Measurements from ENCODE around the gene SAP130. TPM values are rescaled to one million over a fixed set of nuclear protein-coding genes. Genes with fewer than 3 reads are reported as not detected.

SAP130 gene
- total and polyA plus RNA-seq, 8 donors, result 19.1 to 27.7 (median 24.1) TPM

- DNase-seq (no peak), ATAC-seq (no peak)
- no peaks in the 10 kb centered on the region for H3K4me1 ChIP-seq
- TF ChIP-seq CTCF (IDR thresholded peaks at IDR 0.05), result no peak
- no peaks in the 10 kb centered on the region for H3K27me3 ChIP-seq
- peaks cover 0 to 89% of the 10 kb centered on the region in 2 donors for H3K36me3 ChIP-seq
- no peak overlapping the region for H3K4me3 ChIP-seq
- H3K27ac ChIP-seq, result no peak overlapping the region
- intact Hi-C loops (cut with DNase I), result no loop called here
- H3K9me3 ChIP-seq, result no peaks in the 10 kb centered on the region
These were observed 42.7 kb downstream of the SAP130 start for GRCh38 chr2:127985026-127985734.

- DNase-seq, result no peak
- ATAC-seq, result no peak
- intact Hi-C loops (cut with DNase I), result no loop called here
- Histone ChIP-seq H3K4me1 (no peaks in the 10 kb centered on the region), H3K27me3 (no peaks in the 10 kb centered on the region), H3K27ac (no peak overlapping the region), H3K4me3 (no peak overlapping the region), H3K9me3 (no peaks in the 10 kb centered on the region), H3K36me3 (peaks cover 0 to 89% of the 10 kb centered on the region in 2 donors)
- no peak for TF ChIP-seq CTCF (IDR thresholded peaks at IDR 0.05)
These were observed 43.3 kb downstream of the SAP130 start for GRCh38 chr2:127984551-127984950.

- intact Hi-C loops (cut with DNase I), result no loop called here
- Histone ChIP-seq H3K4me3 (no peak overlapping the region), H3K4me1 (no peaks in the 10 kb centered on the region), H3K36me3 (peaks cover 0 to 75% of the 10 kb centered on the region in 2 donors), H3K9me3 (no peaks in the 10 kb centered on the region), H3K27me3 (no peaks in the 10 kb centered on the region), H3K27ac (no peak overlapping the region)
- no peak for DNase-seq
- no peak for TF ChIP-seq CTCF (IDR thresholded peaks at IDR 0.05)
- no peak for ATAC-seq
These were observed 58.4 kb downstream of the SAP130 start for GRCh38 chr2:127969446-127969845.

GRCh38 chr2:127968610-127969339 lies 59.1 kb downstream of the SAP130 start:
- H3K27ac ChIP-seq, result no peak overlapping the region
- no peaks in the 10 kb centered on the region for H3K9me3 ChIP-seq
- DNase-seq, result no peak
- H3K4me3 ChIP-seq, result no peak overlapping the region
- H3K4me1 ChIP-seq, result no peaks in the 10 kb centered on the region
- intact Hi-C loops (cut with DNase I), result no loop called here
- H3K36me3 ChIP-seq, result peaks cover 0 to 75% of the 10 kb centered on the region in 2 donors
- H3K27me3 ChIP-seq, result no peaks in the 10 kb centered on the region
- ATAC-seq, result no peak
- no peak for TF ChIP-seq CTCF (IDR thresholded peaks at IDR 0.05)

GRCh38 chr2:127961729-127962128 lies 66.1 kb downstream of the SAP130 start:
- H3K4me1 ChIP-seq, result no peaks in the 10 kb centered on the region
- DNase-seq (no peak), ATAC-seq (no peak)
- no peak overlapping the region for H3K27ac ChIP-seq
- intact Hi-C loops (cut with DNase I), result no loop called here
- no peak for TF ChIP-seq CTCF (IDR thresholded peaks at IDR 0.05)
- no peaks in the 10 kb centered on the region for H3K9me3 ChIP-seq
- H3K27me3 ChIP-seq, result no peaks in the 10 kb centered on the region
- H3K36me3 ChIP-seq, result peaks cover 0 to 73% of the 10 kb centered on the region in 2 donors
- H3K4me3 ChIP-seq, result no peak overlapping the region

Data from left lung (tissue), 10 donors.